Kidney (tissue), 14 donors: ENCODE measurements around the gene CDK11A. TPM values are rescaled to one million over a fixed set of nuclear protein-coding genes. Genes with fewer than 3 reads are reported as not detected.
"Not testable (repeated sequence)": the region's sequence is repeated elsewhere in the genome, so short reads cannot be mapped to it uniquely, and the experiment has no call there.

Source experiments
- DNase-seq, 5 donors: peaks; one replicate each; pipeline ENCODE4 v3.0.0-alpha.2; 2013 to 2020
- FAIRE-seq: peaks from 2 replicates; lab custom pipeline; 2012; peaks lifted over from hg19 to GRCh38; lab: Jason Lieb, UNC
- H3K27ac ChIP-seq, 2 donors: one replicate each; pipeline ENCODE4 v1.7.0; 2013; ENCODE audit warnings: low read depth in 2 of 2, low read length in 2 of 2, inconsistent platforms in 1 of 2
- H3K27me3 ChIP-seq: one replicate; pipeline ENCODE4 v1.7.1; 2013; ENCODE audit warnings: low read length, inconsistent platforms; ENCODE audit not compliant: control insufficient read depth, insufficient read depth
- H3K36me3 ChIP-seq, 3 donors: one replicate each; pipeline versions ENCODE4 v1.7.0 to v1.7.1; 2013; ENCODE audit warnings: low read length in 3 of 3, control low read depth in 1 of 3, inconsistent platforms in 1 of 3; ENCODE audit not compliant: insufficient read depth in 3 of 3, control insufficient read depth in 2 of 3
- H3K4me1 ChIP-seq, 3 donors: one replicate each; pipeline versions ENCODE4 v1.7.0 to v1.7.1; 2013; ENCODE audit warnings: low read length in 3 of 3, inconsistent platforms in 1 of 3, low read depth in 1 of 3; ENCODE audit not compliant: control insufficient read depth in 2 of 3, insufficient read depth in 2 of 3
- H3K4me3 ChIP-seq, 3 donors: one replicate each; pipeline versions ENCODE4 v1.7.0 to v1.8.1; 2013; ENCODE audit warnings: low read length in 3 of 3, control low read depth in 1 of 3, inconsistent platforms in 1 of 3
- H3K9ac ChIP-seq, 3 donors: one replicate each; pipeline versions ENCODE4 v1.7.0 to v1.7.1; 2013; ENCODE audit warnings: low read length in 3 of 3, control low read depth in 1 of 3, inconsistent platforms in 1 of 3
- H3K9me3 ChIP-seq, 3 donors: one replicate each; pipeline versions ENCODE4 v1.7.0 to v1.7.1; 2013; ENCODE audit warnings: low read length in 3 of 3, control low read depth in 1 of 3, inconsistent platforms in 1 of 3; ENCODE audit not compliant: control insufficient read depth in 2 of 3, insufficient read depth in 1 of 3
- intact Hi-C: fragments of 100-400 bp; cut with DNase I; formaldehyde crosslinking; loops from one replicate; pipeline ENCODE4 v1.11.1; 2022
- polyA plus RNA-seq: library from polyadenylated mRNA; stranded (reverse); fragments of 350-450 nt; fragmentation: Illumina TruSeq; extraction: RNeasy Lipid Tissue Mini Kit (QIAGEN cat#74804); gene quantifications from one replicate; pipeline ENCODE4 v1.2.3, GENCODE V29; 2014; ENCODE audit warnings: low read depth, low replicate concordance; ENCODE audit not compliant: insufficient read depth
- total RNA-seq: library from RNA; stranded (reverse); fragmentation: NEBNext Ultra II Directional; extraction: Animal tissue kit (Norgen Biotek cat#: 25700); gene quantifications from one replicate; pipeline ENCODE4 v1.2.1, GENCODE V29; 2021
- TF ChIP-seq, protein P1 (sequence below): IDR thresholded peaks from 3 replicates; pipeline ENCODE4 v1.5.1; 2012; ENCODE audit warnings: mild to moderate bottlenecking, moderate library complexity, borderline replicate concordance; ENCODE audit not compliant: insufficient read depth; ENCODE audit errors: extremely low read depth
- donor health status: control.
- donor health status: control.
- donor health status: control.
- donor health status: control.
- donor health status: control.
- donor health status: DM: yes; HTN: yes; CAD: no.
- donor health status: Normal renal cell carcinoma (clear cell type).

The CDK11A gene
- total and polyA plus RNA-seq, 2 donors from 2014 or later: 21.5 to 37.3 TPM

DNA sequence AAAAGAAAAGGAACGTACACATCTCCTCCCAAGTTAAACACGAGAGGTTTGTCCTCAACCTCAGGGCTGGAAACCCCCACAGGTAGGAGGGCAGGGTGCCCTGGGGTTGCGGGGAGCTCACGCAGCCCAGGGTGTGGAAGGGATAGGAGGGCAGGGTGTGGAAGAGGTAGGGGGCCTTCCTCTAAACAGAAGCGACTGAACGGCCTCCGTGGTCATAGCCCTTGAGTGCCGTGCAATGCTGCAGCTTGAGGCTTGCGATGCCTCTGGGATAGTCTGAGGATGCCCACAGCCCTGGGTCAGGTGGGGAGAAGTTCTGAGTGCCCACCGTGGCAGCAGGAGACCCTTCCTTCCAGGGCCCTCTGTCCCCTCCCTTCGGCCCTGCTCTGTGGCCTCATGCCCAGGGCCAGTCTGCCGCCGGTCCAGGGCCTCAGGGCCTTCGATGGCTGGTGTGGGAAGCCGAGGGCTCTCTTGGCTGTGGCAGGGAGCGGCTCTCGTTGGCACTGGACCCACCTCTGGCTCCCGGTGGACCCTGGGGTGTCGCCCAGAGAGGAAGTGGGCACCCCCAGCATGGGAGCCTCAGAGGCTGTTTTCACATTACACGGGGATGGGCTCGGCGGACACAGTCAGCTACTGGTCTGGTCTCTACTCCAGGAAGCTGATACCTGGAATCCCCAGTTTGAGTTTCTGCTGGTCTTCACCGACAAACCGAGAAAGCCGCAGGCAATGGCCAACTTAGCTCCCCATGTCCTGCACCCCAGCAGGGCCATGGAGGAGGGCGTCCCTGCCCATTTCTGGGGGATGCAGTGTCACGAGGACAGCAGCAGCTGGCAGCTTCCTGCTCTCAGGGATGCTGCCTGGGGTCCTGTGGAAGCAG lies 59.0 kb downstream of the CDK11A start:
- no peak overlapping the region for H3K4me3 ChIP-seq
- no peak overlapping the region for H3K9ac ChIP-seq
- no peaks in the 10 kb centered on the region for H3K9me3 ChIP-seq
- DNase-seq (peak in 1 of 5 donors; percentile 73), FAIRE-seq (no peak)
- intact Hi-C loops: no loop called here
- H3K36me3 ChIP-seq: peaks cover 0 to 14% (median 6%) of the 10 kb centered on the region in 3 donors
- H3K4me1 ChIP-seq: no peaks in the 10 kb centered on the region
- H3K27me3 ChIP-seq: no peaks in the 10 kb centered on the region
- TF ChIP-seq, protein P1, sequence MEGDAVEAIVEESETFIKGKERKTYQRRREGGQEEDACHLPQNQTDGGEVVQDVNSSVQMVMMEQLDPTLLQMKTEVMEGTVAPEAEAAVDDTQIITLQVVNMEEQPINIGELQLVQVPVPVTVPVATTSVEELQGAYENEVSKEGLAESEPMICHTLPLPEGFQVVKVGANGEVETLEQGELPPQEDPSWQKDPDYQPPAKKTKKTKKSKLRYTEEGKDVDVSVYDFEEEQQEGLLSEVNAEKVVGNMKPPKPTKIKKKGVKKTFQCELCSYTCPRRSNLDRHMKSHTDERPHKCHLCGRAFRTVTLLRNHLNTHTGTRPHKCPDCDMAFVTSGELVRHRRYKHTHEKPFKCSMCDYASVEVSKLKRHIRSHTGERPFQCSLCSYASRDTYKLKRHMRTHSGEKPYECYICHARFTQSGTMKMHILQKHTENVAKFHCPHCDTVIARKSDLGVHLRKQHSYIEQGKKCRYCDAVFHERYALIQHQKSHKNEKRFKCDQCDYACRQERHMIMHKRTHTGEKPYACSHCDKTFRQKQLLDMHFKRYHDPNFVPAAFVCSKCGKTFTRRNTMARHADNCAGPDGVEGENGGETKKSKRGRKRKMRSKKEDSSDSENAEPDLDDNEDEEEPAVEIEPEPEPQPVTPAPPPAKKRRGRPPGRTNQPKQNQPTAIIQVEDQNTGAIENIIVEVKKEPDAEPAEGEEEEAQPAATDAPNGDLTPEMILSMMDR: no peak
- H3K27ac ChIP-seq: no peak overlapping the region

DNA sequence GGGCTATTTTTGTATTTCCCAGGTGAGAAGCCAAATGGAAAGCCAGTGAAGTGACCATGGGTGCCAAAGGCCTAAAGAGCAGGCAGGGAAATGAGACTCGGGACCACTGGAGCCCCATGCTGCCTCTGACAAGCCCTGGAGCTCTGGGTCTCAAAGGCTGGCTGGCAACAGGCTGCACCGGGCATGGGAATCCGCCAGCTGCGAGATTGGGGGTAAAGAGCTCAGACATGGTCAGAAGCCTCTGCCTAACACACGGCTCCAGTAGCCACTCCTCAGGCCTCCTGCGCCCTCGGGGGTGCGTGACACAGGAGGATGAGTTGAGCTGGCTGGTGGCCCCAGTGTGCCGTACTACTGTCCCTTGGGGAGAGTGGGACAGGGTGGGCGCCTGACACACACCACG lies 59.8 kb downstream of the CDK11A start:
- H3K4me3 ChIP-seq, H3K4me1 ChIP-seq, H3K9me3 ChIP-seq, FAIRE-seq, H3K27me3 ChIP-seq, H3K27ac ChIP-seq, H3K9ac ChIP-seq, intact Hi-C loops: not testable (repeated sequence)
- peak in 1 of 5 donors; percentile 18 for DNase-seq
- H3K36me3 ChIP-seq: peaks cover 0 to 14% (median 6%) of the 10 kb centered on the region in 3 donors

DNA sequence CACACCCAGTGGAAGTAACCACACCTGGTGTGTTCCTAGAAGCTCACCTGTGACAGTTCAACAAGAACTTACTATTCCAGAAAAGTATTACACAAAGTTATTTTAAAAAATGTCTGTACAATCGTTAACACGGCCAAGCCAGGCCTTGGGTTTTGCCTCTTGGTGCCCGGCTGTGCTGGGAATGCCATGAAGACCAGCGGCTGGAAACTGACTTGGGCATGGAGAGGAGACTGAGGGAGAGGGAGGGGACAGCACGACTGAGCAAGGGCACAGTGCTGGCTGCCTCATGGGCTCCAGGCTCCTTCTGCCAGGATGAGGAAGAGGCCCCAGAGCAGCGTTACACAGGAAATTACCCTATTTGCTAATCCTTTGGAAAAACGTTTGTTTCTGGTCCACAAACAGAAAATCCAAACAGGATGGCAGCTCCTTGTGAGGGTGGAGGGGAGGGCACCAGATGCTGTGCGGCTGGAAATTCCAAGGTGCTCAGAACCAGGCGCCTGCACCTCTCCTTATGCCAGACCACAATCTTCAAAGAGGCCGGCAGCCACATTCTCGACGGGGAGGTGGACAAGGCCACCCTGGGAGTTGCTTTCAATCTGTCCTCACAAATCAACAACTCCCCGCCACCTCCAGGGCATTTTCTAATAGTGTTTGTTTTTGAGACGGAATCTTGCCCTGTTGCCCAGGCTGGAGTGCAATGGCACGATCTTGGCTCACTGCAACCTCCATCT lies 61.2 kb downstream of the CDK11A start:
- H3K4me3 ChIP-seq, H3K27ac ChIP-seq, H3K9ac ChIP-seq, intact Hi-C loops, H3K27me3 ChIP-seq, H3K9me3 ChIP-seq, FAIRE-seq, H3K4me1 ChIP-seq: not testable (repeated sequence)
- H3K36me3 ChIP-seq: peaks cover 0 to 14% (median 6%) of the 10 kb centered on the region in 3 donors
- DNase-seq: peak in 1 of 5 donors; percentile 43

DNA sequence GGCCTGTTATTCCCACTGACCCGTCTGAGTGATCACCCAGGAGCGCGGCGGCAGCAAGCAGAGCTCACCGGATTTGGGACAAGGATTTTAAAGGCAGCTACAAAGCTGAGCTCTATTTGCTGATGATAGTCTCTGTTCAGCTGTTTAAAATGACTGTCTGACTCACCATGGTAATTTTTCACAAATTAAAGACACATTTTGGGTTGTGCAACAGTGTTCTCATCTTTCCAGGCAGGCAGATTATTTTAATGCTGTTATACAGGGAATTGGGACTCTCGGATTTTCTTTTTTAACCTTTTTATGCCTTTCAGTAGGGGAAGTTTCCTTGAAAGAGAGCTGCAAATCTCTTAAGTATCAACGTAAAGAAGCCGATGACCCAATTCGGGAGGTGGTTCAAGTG lies 61.8 kb downstream of the CDK11A start:
- H3K9me3 ChIP-seq, intact Hi-C loops, H3K27me3 ChIP-seq, H3K4me3 ChIP-seq, FAIRE-seq, H3K9ac ChIP-seq, DNase-seq, H3K27ac ChIP-seq, H3K4me1 ChIP-seq: not testable (repeated sequence)
- peaks cover 0 to 14% (median 6%) of the 10 kb centered on the region in 3 donors for H3K36me3 ChIP-seq

DNA sequence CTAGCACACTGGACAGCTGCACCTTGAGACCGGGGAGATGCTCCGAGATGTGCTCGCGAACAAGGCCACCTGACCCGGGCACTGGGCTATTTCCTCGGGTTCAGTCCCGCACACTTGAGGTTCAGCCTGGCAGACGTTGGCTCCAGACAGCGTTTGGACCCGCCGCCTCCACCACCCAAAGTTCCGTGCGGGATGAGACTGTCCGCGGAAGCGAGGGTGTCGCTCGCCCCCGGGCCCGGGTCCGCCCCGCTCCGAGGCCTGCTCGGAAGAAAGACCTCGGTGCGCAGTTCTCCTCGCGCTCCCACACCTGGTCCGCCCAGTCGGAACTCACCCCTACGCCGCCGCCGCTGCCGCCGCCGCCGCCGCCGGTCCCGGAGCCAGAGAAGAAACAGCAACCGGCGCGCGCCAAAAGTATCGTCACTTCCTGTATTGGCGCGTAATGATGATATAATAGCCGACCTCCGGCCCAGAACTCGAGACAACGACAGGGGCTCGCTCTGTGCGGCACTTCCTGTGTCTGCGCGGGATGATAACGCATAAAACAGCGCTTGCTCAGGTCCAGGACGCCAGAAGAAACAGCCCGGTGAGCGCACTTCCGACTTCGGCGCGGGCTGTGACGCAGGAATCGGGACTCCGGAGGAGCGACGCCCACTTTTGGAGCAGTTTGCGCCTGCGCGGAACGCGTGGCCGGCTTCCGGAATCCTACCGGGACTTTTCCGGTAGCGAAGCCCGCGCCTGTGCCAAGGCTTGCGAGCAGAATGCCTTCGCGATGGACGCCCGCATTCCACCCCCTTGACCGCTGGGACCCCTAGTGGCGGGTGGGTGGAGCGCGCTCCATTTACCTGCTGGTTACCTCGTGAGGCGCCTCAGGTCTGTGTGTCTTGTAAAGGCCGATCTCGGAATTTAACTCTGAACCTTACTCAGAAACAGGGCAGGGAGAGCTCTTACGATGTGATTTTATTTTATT lies 65.3 kb downstream of the CDK11A start, which contains the start of gene CDK11B:
Gene CDK11B, minus strand, starts transcription at position 422 of the 967 bp plus-strand sequence. CDS start 1,519 bp downstream, outside the sequence.
- H3K36me3 ChIP-seq: peaks cover 2 to 12% (median 4%) of the 10 kb centered on the region in 3 donors
- peak within 1 kb of the TSS; percentile 98 to 100 for H3K27ac ChIP-seq
- H3K4me1 ChIP-seq, FAIRE-seq, H3K27me3 ChIP-seq, H3K9me3 ChIP-seq, intact Hi-C loops: not testable (repeated sequence)
- H3K9ac ChIP-seq: peak within 1 kb of the TSS in 2 of 3 donors; percentile 62 to 85
- DNase-seq: peak; percentile 96 to 99 (median 96)
- peak within 1 kb of the TSS; percentile 68 to 80 (median 79) for H3K4me3 ChIP-seq
